ENCODE data around the gene DPF3.

DPF3 gene

GRCh38 chr14:72904218-72904617, 10.3 kb upstream of the DPF3 start:
- DNase-seq, result no peak

- DNase-seq, result no peak
These were observed 9.8 kb upstream of the DPF3 start for GRCh38 chr14:72903716-72904115.

DNA sequence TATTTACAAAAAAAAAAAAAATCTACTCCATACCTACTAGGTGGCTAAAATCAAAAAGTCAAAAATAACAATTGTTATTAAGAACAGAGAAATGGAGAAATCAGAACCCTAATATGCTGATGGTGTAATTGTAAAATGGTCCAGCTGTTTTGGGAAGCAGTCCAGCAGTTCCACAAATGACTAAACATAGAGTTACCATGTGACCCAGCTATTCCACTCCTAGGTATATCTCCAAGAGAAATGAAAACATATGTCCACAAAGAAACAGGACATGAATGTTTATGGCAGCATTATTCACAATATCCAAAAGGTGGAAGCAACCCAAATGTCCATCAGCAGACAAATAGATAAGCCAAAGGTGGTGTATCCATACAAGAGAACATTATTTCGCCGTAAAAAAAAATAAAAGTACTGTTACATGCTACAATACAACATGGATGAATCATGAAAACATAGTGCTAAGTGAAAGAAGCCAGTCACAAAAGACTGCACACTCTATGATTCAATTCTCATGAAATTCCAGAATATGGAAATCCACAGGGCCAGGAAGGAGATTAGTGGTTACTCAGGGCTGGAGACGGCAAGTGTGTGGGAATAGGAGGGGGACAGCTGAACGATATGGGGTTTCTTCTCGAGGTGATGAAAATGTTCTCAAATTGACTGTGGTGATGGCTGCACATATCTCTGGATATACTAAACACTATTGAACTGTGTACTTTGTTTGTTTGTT, 9.1 kb upstream of the DPF3 start:
- DNase-seq, result no peak

DNA sequence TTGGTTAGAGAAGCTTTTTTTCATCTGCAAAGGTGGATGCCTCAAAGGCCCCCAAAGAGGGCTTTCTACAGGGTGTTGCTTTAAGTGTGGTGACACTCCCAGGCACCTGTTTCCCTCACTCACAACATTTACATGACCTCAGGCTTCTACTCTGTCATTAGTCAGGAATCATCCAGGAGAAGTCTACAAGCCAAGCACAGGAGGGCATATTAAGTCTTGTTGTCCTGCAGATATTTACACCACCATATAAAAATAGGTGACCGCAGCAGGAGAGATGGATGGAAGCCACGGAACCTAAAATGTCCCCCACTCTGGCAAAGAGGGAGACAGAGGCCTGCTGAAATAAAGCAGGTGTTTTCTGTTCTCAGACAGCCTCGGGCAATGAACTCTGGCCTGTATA, 7.5 kb upstream of the DPF3 start:
- DNase-seq, result no peak

- no peak for DNase-seq
These were observed 4.5 kb upstream of the DPF3 start for GRCh38 chr14:72898448-72898847.

GRCh38 chr14:72894623-72895378, 900 bp upstream of the DPF3 start:
- DNase-seq, result no peak

- DNase-seq, result no peak
These were observed 372 bp upstream of the DPF3 start for GRCh38 chr14:72894323-72894622.

GRCh38 chr14:72892879-72893635, 844 bp downstream of the DPF3 start:
- peak; percentile 51 for DNase-seq

GRCh38 chr14:72892103-72892878, 1.6 kb downstream of the DPF3 start:
- DNase-seq, result no peak

DNA sequence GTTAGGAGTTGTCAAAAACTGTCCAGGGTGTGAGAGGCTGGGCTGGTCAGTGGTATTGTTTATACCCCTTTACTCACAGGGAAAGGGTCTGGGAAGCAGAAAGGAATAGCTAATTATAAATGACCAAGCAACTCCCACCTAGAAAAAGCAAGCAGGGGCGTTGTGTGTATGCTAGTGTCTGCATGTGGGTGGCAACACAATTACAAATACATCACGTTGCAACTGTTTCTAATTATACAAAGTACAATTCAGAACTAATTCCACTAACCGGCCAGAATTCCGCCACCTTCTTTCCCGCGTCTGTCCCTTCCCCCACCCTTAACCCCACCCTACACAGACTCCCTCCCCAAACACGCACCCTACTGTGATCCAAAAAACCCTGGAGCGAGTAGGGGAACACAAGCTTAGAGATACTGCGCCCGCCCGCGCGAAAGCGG, 2.2 kb downstream of the DPF3 start:
- DNase-seq, result no peak

DNA sequence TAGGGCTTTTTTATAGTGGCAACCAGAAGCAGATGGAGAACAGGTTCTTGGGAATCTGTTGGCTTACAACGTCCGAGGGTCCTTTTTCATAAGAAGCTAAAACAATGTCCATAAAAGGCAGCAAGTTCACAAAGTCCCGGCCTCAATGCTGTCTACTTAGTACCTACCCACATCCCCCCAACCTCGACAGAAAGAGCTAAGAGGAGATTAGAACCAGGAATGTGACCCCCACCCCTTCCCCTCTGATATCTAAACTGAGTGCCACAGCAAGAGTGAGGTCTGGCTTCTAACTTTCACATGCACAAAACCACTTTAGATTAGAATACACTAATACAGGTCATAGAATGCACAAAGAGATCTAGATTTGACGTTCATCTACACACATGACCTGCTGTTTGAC, 4.5 kb downstream of the DPF3 start:
- DNase-seq, result no peak

DNA sequence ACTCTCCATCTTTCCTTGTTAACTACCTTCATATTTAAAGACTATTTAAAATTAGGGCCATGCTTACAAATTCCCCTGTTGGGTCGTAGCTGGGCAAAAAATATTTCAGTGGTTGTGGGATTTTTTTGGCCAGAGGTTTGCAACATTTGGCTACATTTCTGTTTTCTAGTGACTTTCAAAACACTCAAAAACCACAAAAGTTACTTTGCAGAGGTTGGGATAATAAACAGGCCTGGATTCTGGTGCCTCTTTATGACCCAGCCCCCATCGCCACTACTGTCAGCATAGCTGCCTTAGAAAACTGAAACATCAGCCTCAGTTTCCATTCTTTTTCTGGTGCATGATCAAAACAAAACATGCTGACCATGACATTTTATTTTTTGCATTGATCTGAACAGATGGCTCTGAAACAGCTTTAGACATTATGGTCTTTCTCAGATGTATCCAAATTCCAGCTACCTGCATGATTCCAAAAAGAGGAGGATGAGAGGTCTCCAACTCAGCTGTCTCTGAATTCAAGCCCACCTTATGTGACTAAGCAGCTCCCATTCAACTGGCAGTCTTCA, 5.2 kb downstream of the DPF3 start:
- DNase-seq, result no peak

- DNase-seq, result no peak
These were observed 5.7 kb downstream of the DPF3 start for GRCh38 chr14:72888192-72888591.

- DNase-seq, result no peak
These were observed 6.4 kb downstream of the DPF3 start for GRCh38 chr14:72887514-72887913.

DNA sequence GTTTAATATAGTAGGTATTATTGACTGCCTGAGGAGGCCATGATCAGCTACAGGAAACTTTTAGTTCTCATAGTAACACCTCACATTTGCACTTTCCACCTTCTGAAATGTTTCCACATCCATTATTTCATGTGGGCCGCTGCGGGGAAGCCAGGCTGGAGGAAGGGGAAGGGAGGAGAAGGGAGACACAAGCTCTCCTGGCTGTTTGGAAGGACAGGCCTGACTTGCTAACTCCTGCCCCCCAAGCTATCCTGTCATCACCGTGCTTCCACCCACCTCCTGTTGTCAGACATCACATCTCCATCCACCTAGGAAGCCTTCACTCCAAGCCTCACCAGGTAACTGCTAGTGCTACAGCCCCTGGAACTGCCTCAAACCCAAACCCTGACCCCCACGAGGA, 9.5 kb downstream of the DPF3 start:
- DNase-seq, result no peak

DNA sequence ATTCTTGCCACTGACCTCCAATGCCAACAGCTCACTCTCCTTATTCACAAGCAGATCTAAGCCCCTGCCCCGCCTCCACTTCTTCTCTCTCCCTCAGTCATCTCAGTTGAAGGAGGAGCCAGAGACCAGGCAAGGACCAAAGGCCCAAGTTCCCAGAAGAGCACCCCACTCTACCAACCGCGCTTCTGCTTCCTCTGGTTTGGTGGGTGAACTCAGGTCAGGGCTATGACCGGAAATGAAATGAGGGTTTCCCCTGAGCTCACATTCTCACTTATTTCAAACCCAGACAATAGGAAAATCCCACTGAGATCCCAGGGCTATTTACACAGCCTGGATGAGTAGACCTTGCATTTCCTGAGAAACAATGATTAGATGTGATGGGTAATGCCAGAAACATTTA, 9.9 kb downstream of the DPF3 start:
- no peak for DNase-seq

DNA sequence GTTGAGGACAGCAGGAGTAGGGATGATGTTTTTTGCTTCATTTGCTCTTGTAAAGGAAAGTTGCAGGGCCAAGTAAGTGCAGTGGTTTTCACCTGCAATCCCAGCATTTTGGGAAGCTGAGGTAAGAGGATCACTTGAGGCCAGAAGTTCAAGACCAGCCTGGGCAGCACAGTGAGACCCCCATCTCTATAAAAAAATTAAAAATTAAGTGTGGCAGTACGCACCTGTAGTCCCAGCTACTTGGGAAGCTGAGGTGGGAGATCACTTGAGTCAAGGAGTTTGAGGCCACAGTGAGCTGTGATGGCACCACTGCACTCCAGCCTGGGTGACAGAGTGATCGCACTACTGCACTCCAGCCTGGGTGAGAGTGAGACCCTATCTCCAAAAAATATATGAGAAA, 10.8 kb downstream of the DPF3 start:
- DNase-seq, result no peak

DNA sequence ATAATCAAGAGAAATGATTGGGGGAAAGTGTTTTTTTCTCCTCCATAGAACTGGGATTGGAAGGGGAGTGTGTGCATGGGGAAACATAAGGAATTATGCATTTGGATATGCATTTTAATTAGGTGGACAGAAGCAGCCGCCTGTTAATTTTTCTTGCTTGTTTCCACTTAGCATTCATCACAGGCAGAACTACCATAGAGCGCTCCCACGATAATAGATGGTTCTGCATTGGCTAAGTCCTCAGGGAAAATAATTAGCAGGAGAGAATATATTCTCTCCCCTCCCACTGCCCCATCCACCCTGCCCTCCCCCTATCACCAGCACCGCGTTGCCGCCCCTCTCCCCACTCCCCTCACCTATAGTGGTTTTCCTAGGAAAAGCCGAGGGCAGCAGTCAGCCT, 11.4 kb downstream of the DPF3 start:
- DNase-seq, result no peak

DNA sequence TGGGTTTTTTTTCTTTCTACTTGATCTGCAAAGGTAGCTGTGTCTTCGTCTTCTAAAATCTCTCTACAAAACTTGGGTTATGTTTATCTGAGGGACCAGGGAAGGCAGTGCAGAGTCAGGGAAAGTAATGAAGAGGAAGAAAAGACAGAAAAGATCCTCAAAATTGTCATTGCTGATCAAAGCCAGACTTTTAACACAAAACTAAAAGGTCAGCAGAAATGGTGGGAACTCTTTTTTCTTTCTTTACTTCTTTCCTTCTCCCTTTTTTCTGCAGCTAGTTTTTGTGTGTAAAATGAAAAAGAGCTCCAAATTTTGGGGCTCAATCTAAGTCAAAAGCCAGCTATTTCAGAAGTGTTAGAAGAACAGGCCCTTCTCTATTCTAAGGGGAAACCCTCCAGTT, 11.9 kb downstream of the DPF3 start:
- DNase-seq, result no peak

DNA sequence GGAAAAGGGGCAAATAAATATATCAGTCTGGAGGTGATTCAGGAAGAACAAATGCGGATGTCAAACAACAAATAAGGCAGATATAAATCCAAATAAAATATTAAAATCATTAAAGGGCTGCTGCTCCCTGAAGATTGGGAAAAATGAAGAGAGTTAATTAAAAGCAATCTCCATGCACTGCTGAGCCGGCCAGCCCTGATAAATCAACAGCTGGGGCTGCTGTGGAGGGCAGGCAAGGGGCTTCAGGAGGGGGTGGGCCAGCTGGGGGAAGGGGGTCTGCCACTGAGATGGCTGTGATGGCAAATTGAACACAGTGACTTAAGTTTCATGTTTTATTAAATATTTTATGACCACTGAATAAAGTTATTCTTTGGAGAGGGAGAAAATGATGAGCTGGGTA, 12.4 kb downstream of the DPF3 start:
- DNase-seq, result no peak

GRCh38 chr14:72880820-72881219, 13.1 kb downstream of the DPF3 start:
- DNase-seq, result no peak

DNA sequence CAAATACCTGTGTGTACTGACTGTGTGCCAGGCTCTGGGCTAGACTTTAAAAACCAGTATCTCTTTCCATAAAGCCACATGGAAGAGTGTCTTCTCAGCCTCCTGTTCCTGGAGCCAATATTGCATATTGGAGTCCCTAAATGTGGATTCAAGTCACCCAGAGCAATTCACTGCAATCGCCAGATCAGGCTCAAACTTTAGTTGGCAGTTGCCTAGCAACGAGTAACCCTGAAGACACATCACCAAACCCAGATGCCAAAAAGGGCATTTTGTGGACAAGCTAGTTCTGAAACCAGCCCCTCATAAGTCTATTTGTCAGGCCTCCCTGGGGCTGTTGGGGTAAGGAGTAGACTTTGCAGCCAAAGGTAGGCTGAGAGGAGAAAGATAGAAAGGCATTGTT, 13.7 kb downstream of the DPF3 start:
- DNase-seq, result no peak

DNA sequence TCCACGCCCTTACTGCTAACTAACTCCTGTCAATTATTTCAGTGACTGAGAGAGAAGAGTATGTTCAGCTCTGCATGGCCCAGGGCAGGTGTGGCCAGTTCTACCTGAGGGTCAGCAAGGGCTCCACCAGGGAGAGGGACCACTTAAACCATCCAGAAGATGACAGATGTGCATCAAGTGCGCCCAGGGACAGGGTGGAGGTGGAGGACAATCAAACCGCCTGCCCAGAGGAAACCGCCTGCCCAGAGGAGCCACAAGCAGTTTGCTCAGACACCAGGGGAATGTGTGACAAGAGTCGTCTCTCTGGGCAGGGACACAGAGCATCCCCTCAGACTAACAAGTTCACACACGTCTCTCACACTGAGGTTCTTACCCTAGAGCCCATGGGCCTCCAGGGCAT, 14.5 kb downstream of the DPF3 start:
- no peak for DNase-seq

Data from right forelimb (tissue), 1 donor.